Measurements from ENCODE around the gene SLC4A4. TPM values are rescaled to one million over a fixed set of nuclear protein-coding genes. Genes with fewer than 3 reads are reported as not detected.

The SLC4A4 gene
- total RNA-seq, 1 donor from 2014 or later: 4.9 TPM

- H3K27me3 Mint-ChIP-seq (ENCODE audit: low read depth): no peaks in the 10 kb centered on the region
- no peak overlapping the region for H3K4me3 Mint-ChIP-seq
Observed at GRCh38 chr4:71444395-71444794, 105.6 kb downstream of the SLC4A4 start.

GRCh38 chr4:71445811-71446210, 107.0 kb downstream of the SLC4A4 start:
- Mint-ChIP-seq H3K4me1 (peaks cover 57% of the 10 kb centered on the region), H3K4me3 (no peak overlapping the region), H3K36me3 (no peaks in the 10 kb centered on the region), H3K27me3 (ENCODE audit: low read depth) (no peaks in the 10 kb centered on the region), H3K27ac (no peak overlapping the region), H3K9me3 (no peaks in the 10 kb centered on the region)
- no peak for DNase-seq (ENCODE audit: low spot score in 2 of 2, unreplicated experiment in 2 of 2)
- no peak for TF ChIP-seq CTCF (IDR thresholded peaks at IDR 0.05; ENCODE audit: unreplicated experiment)

More at GRCh38 chr4:71444395-71444794, 105.6 kb downstream of the SLC4A4 start:
- H3K4me1 Mint-ChIP-seq: peaks cover 57% of the 10 kb centered on the region
- H3K27ac Mint-ChIP-seq: no peak overlapping the region
- peaks cover 3% of the 10 kb centered on the region for H3K9me3 Mint-ChIP-seq
- no peaks in the 10 kb centered on the region for H3K36me3 Mint-ChIP-seq
- TF ChIP-seq CTCF (IDR thresholded peaks at IDR 0.05; ENCODE audit: unreplicated experiment): no peak
- DNase-seq (ENCODE audit: low spot score in 2 of 2, unreplicated experiment in 2 of 2): no peak

GRCh38 chr4:71446479-71447081, 107.8 kb downstream of the SLC4A4 start:
- no peak for DNase-seq (ENCODE audit: low spot score in 2 of 2, unreplicated experiment in 2 of 2)
- no peaks in the 10 kb centered on the region for H3K27me3 Mint-ChIP-seq (ENCODE audit: low read depth)
- H3K27ac Mint-ChIP-seq: no peak overlapping the region
- no peaks in the 10 kb centered on the region for H3K36me3 Mint-ChIP-seq
- H3K4me3 Mint-ChIP-seq: no peak overlapping the region
- H3K4me1 Mint-ChIP-seq: peaks cover 52% of the 10 kb centered on the region
- no peaks in the 10 kb centered on the region for H3K9me3 Mint-ChIP-seq
- TF ChIP-seq CTCF (IDR thresholded peaks at IDR 0.05; ENCODE audit: unreplicated experiment): no peak

- H3K27ac Mint-ChIP-seq: no peak overlapping the region
- DNase-seq (ENCODE audit: low spot score in 2 of 2, unreplicated experiment in 2 of 2): no peak
- H3K9me3 Mint-ChIP-seq: no peaks in the 10 kb centered on the region
- no peaks in the 10 kb centered on the region for H3K36me3 Mint-ChIP-seq
- TF ChIP-seq CTCF (IDR thresholded peaks at IDR 0.05; ENCODE audit: unreplicated experiment): no peak
- no peak overlapping the region for H3K4me3 Mint-ChIP-seq
- no peaks in the 10 kb centered on the region for H3K27me3 Mint-ChIP-seq (ENCODE audit: low read depth)
- H3K4me1 Mint-ChIP-seq: peaks cover 34% of the 10 kb centered on the region
Observed at GRCh38 chr4:71449040-71449439, 110.2 kb downstream of the SLC4A4 start.

GRCh38 chr4:71449878-71450277, 111.1 kb downstream of the SLC4A4 start:
- H3K4me3 Mint-ChIP-seq: no peak overlapping the region
- no peaks in the 10 kb centered on the region for H3K36me3 Mint-ChIP-seq
- DNase-seq (ENCODE audit: low spot score in 2 of 2, unreplicated experiment in 2 of 2): no peak
- no peak overlapping the region for H3K27ac Mint-ChIP-seq
- TF ChIP-seq CTCF (IDR thresholded peaks at IDR 0.05; ENCODE audit: unreplicated experiment): no peak
- no peaks in the 10 kb centered on the region for H3K27me3 Mint-ChIP-seq (ENCODE audit: low read depth)
- peaks cover 27% of the 10 kb centered on the region for H3K4me1 Mint-ChIP-seq
- no peaks in the 10 kb centered on the region for H3K9me3 Mint-ChIP-seq

GRCh38 chr4:71453531-71453930, 114.7 kb downstream of the SLC4A4 start:
- no peak for TF ChIP-seq CTCF (IDR thresholded peaks at IDR 0.05; ENCODE audit: unreplicated experiment)
- Mint-ChIP-seq H3K4me3 (no peak overlapping the region), H3K9me3 (no peaks in the 10 kb centered on the region), H3K27me3 (ENCODE audit: low read depth) (no peaks in the 10 kb centered on the region), H3K27ac (no peak overlapping the region), H3K36me3 (no peaks in the 10 kb centered on the region), H3K4me1 (peaks cover 17% of the 10 kb centered on the region)
- DNase-seq (ENCODE audit: low spot score in 2 of 2, unreplicated experiment in 2 of 2): no peak

Data from mesothelial cell of epicardium (in vitro differentiated cells).